H1 (cell line): ENCODE data around the gene ZNF282. TPM values are rescaled to one million over a fixed set of nuclear protein-coding genes. Genes with fewer than 3 reads are reported as not detected.

Source experiments
- CTCF ChIA-PET: fragments of 300-600 bp; sonication (Branson Sonifier 250); formaldehyde crosslinking; loops from one replicate; lab custom pipeline; 2021; ENCODE audit not compliant: partially characterized antibody; lab: Charles Lee
- POLR2A ChIA-PET: fragments of 300-600 bp; sonication (Branson Sonifier 250); formaldehyde crosslinking; loops from one replicate; lab custom pipeline; 2021; ENCODE audit warnings: inconsistent platforms; ENCODE audit not compliant: partially characterized antibody; lab: Charles Lee
- DNase-seq, 2 experiments: peaks; one replicate each; pipeline versions ENCODE4 v3.0.0 to v3.0.0-alpha.2; 2010 to 2022; ENCODE audit warnings: low spot score in 2 of 2, low read depth in 1 of 2, mixed read lengths in 1 of 2
- FAIRE-seq: peaks from 2 replicates; lab custom pipeline; 2011; peaks lifted over from hg19 to GRCh38; lab: Jason Lieb, UNC
- H2AFZ ChIP-seq: 2 replicates; pipeline ENCODE4 v1.8.1; 2012; ENCODE audit warnings: low read length, inconsistent platforms
- H2AK5ac ChIP-seq: 2 replicates; pipeline ENCODE4 v1.6.1; 2013; ENCODE audit warnings: low read depth, low read length
- H2BK120ac ChIP-seq: replicated peaks from 2 replicates; pipeline ENCODE3; 2013; ENCODE audit warnings: low read depth, low read length, inconsistent platforms
- H2BK12ac ChIP-seq: 2 replicates; pipeline ENCODE4 v1.6.1; 2013; ENCODE audit warnings: low read depth, low read length
- H2BK15ac ChIP-seq: 2 replicates; pipeline ENCODE4 v1.6.1; 2013; ENCODE audit warnings: low read length
- H2BK20ac ChIP-seq: 2 replicates; pipeline ENCODE4 v1.6.1; 2013; ENCODE audit warnings: low read length
- H2BK5ac ChIP-seq: 2 replicates; pipeline ENCODE4 v1.6.1; 2013; ENCODE audit warnings: low read depth, low read length
- H3K14ac ChIP-seq: 2 replicates; pipeline ENCODE4 v1.6.1; 2013; ENCODE audit warnings: inconsistent platforms; ENCODE audit not compliant: insufficient read length
- H3K18ac ChIP-seq: 2 replicates; pipeline ENCODE4 v1.6.1; 2013; ENCODE audit warnings: low read length; ENCODE audit errors: extremely low read depth
- H3K23ac ChIP-seq: 2 replicates; pipeline ENCODE4 v1.6.1; 2013; ENCODE audit warnings: inconsistent platforms; ENCODE audit not compliant: insufficient read length
- H3K23me2 ChIP-seq: 2 replicates; pipeline ENCODE4 v1.6.1; 2013; ENCODE audit warnings: low read depth, low read length
- H3K27ac ChIP-seq: 2 replicates; pipeline ENCODE4 v1.6.1; 2011; ENCODE audit warnings: low read depth, low read length, inconsistent platforms
- H3K27me3 ChIP-seq, 4 experiments: replicated peaks in 1 of 4; 1 replicate in 1 of 4; 2 replicates in 3 of 4; pipeline versions ENCODE4 v1.6.1 to v1.8.1; 2011 to 2013; ENCODE audit warnings: low read length in 3 of 4, mild to moderate bottlenecking in 3 of 4, inconsistent platforms in 2 of 4, mixed read lengths in 2 of 4, moderate library complexity in 1 of 4; ENCODE audit not compliant: control insufficient read depth in 3 of 4, insufficient read depth in 3 of 4; ENCODE audit errors: extremely low read depth in 1 of 4
- H3K36me3 ChIP-seq, 4 experiments: 2 replicates each; pipeline versions ENCODE4 v1.6.1 to v1.8.1; 2011 to 2013; ENCODE audit warnings: mild to moderate bottlenecking in 4 of 4, low read length in 3 of 4, moderate library complexity in 2 of 4, control low read depth in 1 of 4, inconsistent platforms in 1 of 4; ENCODE audit not compliant: insufficient read depth in 4 of 4, control insufficient read depth in 2 of 4
- H3K4ac ChIP-seq: replicated peaks from 2 replicates; pipeline ENCODE3; 2013; ENCODE audit warnings: low read length, low read depth, mixed read lengths, inconsistent platforms; ENCODE audit not compliant: insufficient read length
- H3K4me1 ChIP-seq, 4 experiments: replicated peaks in 1 of 4; 1 replicate in 1 of 4; 2 replicates in 3 of 4; pipeline versions ENCODE4 v1.6.1 to v1.8.1; 2011 to 2013; ENCODE audit warnings: low read length in 3 of 4, inconsistent platforms in 2 of 4, mixed read lengths in 1 of 4; ENCODE audit not compliant: insufficient read depth in 4 of 4, control insufficient read depth in 3 of 4
- H3K4me2 ChIP-seq, 2 experiments: 2 replicates each; pipeline versions ENCODE4 v1.6.1 to v1.8.1; 2011 to 2013; ENCODE audit warnings: low read depth in 2 of 2, low read length in 2 of 2, control low read depth in 1 of 2, inconsistent platforms in 1 of 2, mild to moderate bottlenecking in 1 of 2; ENCODE audit not compliant: insufficient read depth in 1 of 2
- H3K4me3 ChIP-seq, 4 experiments: fragments of 200-600, 300-600 bp in 1 of 4; sonication (generic), shearing (Covaris generic), sonication (Bioruptor Twin) in 1 of 4; 2 replicates each; pipeline versions ENCODE4 v1.5.1 to v1.8.1; 2011 to 2016; ENCODE audit warnings: low read length in 4 of 4, low read depth in 3 of 4, control low read depth in 2 of 4, inconsistent platforms in 2 of 4, mild to moderate bottlenecking in 2 of 4, mixed read lengths in 1 of 4, moderate library complexity in 1 of 4; ENCODE audit not compliant: insufficient read depth in 2 of 4; ENCODE audit errors: extremely low read depth in 1 of 4
- H3K56ac ChIP-seq: replicated peaks from 2 replicates; pipeline ENCODE3; 2013; ENCODE audit warnings: low read depth, mild to moderate bottlenecking, mixed read lengths, low read length, inconsistent platforms; ENCODE audit not compliant: insufficient read length
- H3K79me1 ChIP-seq: 2 replicates; pipeline ENCODE4 v1.6.1; 2013; ENCODE audit warnings: low read depth, low read length, control low read depth
- H3K79me2 ChIP-seq, 2 experiments: 2 replicates each; pipeline versions ENCODE4 v1.6.1 to v1.8.1; 2012 to 2013; ENCODE audit warnings: low read length in 2 of 2, mild to moderate bottlenecking in 2 of 2, inconsistent platforms in 1 of 2; ENCODE audit not compliant: insufficient read depth in 2 of 2, control insufficient read depth in 1 of 2
- H3K9ac ChIP-seq, 4 experiments: replicated peaks in 1 of 4; 1 replicate in 1 of 4; 2 replicates in 3 of 4; pipeline versions ENCODE4 v1.6.1 to v1.8.1; 2011 to 2013; ENCODE audit warnings: low read depth in 3 of 4, low read length in 3 of 4, control low read depth in 2 of 4, mild to moderate bottlenecking in 2 of 4, moderate library complexity in 2 of 4, inconsistent platforms in 1 of 4; ENCODE audit errors: extremely low read depth in 1 of 4
- H3K9me3 ChIP-seq, 2 experiments: 2 replicates each; pipeline versions ENCODE4 v1.6.1 to v1.8.1; 2012 to 2013; ENCODE audit warnings: mild to moderate bottlenecking in 2 of 2, moderate library complexity in 2 of 2, control low read depth in 1 of 2, inconsistent platforms in 1 of 2, low read depth in 1 of 2, low read length in 1 of 2, mixed read lengths in 1 of 2; ENCODE audit not compliant: insufficient read depth in 2 of 2
- H4K20me1 ChIP-seq, 2 experiments: replicated peaks in 1 of 2; 2 replicates each; pipeline versions ENCODE3 to v1.8.1; 2011 to 2013; ENCODE audit warnings: inconsistent platforms in 2 of 2, low read length in 2 of 2, mild to moderate bottlenecking in 1 of 2; ENCODE audit not compliant: insufficient read depth in 2 of 2, control insufficient read depth in 1 of 2
- H4K5ac ChIP-seq: 2 replicates; pipeline ENCODE4 v1.6.1; 2013; ENCODE audit warnings: low read length, low read depth, mixed read lengths, inconsistent platforms; ENCODE audit not compliant: insufficient read length
- H4K8ac ChIP-seq: 2 replicates; pipeline ENCODE4 v1.8.0; 2013; ENCODE audit warnings: mild to moderate bottlenecking, moderate library complexity, low read length, inconsistent platforms; ENCODE audit not compliant: insufficient read depth; ENCODE audit errors: extremely low read depth
- H4K91ac ChIP-seq: replicated peaks from 2 replicates; pipeline ENCODE3; 2013; ENCODE audit warnings: low read length, mixed read lengths, inconsistent platforms; ENCODE audit not compliant: insufficient read length
- CBX5 ChIP-seq: fragments of 300-800, 300-1000 bp; sonication (generic); IDR thresholded peaks from 2 replicates; pipeline ENCODE4 v1.7.1; 2016; ENCODE audit warnings: antibody characterized with exemption, low read length, low read depth
- CHD1 ChIP-seq: IDR thresholded peaks from 2 replicates; pipeline ENCODE4 v1.6.1; 2012; ENCODE audit warnings: low read depth, low read length, improper control_type of control experiment
- CREB1 ChIP-seq: IDR thresholded peaks from 2 replicates; pipeline ENCODE4 v1.6.1; 2012; ENCODE audit warnings: inconsistent platforms
- E2F6 ChIP-seq: IDR thresholded peaks from 2 replicates; pipeline ENCODE4 v1.6.1; 2012; ENCODE audit warnings: inconsistent platforms
- JUND ChIP-seq: IDR thresholded peaks from 2 replicates; pipeline ENCODE4 v1.6.1; 2011; ENCODE audit warnings: mild to moderate bottlenecking, improper control_type of control experiment, low read length
- RBBP5 ChIP-seq: IDR thresholded peaks from 2 replicates; pipeline ENCODE4 v1.7.1; 2012; ENCODE audit warnings: low read depth, mild to moderate bottlenecking, inconsistent platforms, low read length, moderate library complexity, borderline replicate concordance
- TEAD4 ChIP-seq: IDR thresholded peaks from 2 replicates; pipeline ENCODE4 v1.6.1; 2012; ENCODE audit warnings: low read depth, low read length, inconsistent platforms, mixed read lengths
- WGBS, 2 experiments: shearing (Covaris generic) in 1 of 2; methylation state at CpG; one replicate each; pipeline versions ENCODE4 v1.1.6 to v1.1.7; 2013 to 2015; ENCODE audit warnings: low lambda C conversion rate in 2 of 2, mixed read lengths in 2 of 2, inconsistent platforms in 1 of 2, low coverage in 1 of 2, missing lambda C conversion rate in 1 of 2; ENCODE audit not compliant: insufficient replicate concordance in 2 of 2, insufficient coverage in 1 of 2, insufficient read length in 1 of 2; ENCODE audit errors: extremely low coverage in 1 of 2, missing lambda C conversion rate in 1 of 2; 5-methylcytosine and 5-hydroxymethylcytosine counted together
- long read RNA-seq, 2 experiments: library from RNA in 1 of 2; library from capped mRNA in 1 of 2; stranded (forward); transcript quantifications; one replicate each; pipeline ENCODE4 v2.0.0, GENCODE V29; 2021; ENCODE audit warnings: inconsistent platforms in 1 of 2
- polyA minus RNA-seq, 3 experiments: library from RNA; depleted of rRNA, polyadenylated mRNA; stranded (reverse); fragments of >200 nt; gene quantifications; 1 replicate in 2 of 3; 2 replicates in 1 of 3; pipeline ENCODE4 v1.2.3, GENCODE V29; 2011
- polyA plus RNA-seq, 7 experiments: library from polyadenylated mRNA; depleted of rRNA in 3 of 7; stranded (reverse) in 5 of 7; unstranded in 2 of 7; fragments of >200 nt in 5 of 7; fragments of 200-250 nt in 2 of 7; gene quantifications; 1 replicate in 5 of 7; 2 replicates in 1 of 7; 4 replicates in 1 of 7; pipeline versions ENCODE4 v1.2.1 to v1.2.3, GENCODE V29; 2011 to 2013; ENCODE audit warnings: missing spikeins in 2 of 7, mixed read lengths in 2 of 7
- total RNA-seq: library from RNA; stranded (reverse); fragmentation: NEBNext Ultra II Directional; extraction: Animal tissue kit (Norgen Biotek cat#: 25700); gene quantifications from 2 replicates; pipeline ENCODE4 v1.2.1, GENCODE V29; 2021

ZNF282 gene
- 35.7 and 36.3 TPM in 2 replicates for total RNA-seq
- polyA plus RNA-seq (2011; rRNA removed), result 16.9 and 22.3 TPM in 2 replicates
- 16.1 TPM for polyA plus RNA-seq (2011; cell fraction: cytosol; rRNA removed)
- polyA plus RNA-seq (2011; cell fraction: nucleus; rRNA removed), result 34.5 TPM
- polyA plus RNA-seq (2012, experiment 1 of 2), result 20.6 to 25.7 TPM (median 22.8 TPM) in 4 replicates
- 24.5 TPM for polyA plus RNA-seq (2012, experiment 2 of 2)
- polyA plus RNA-seq (2013, experiment 1 of 2), result 14.9 TPM
- polyA plus RNA-seq (2013, experiment 2 of 2), result 13.3 TPM
- 15.0 and 17.4 TPM in 2 replicates for polyA minus RNA-seq (2011; rRNA and poly(A)+ RNA removed)
- 27.6 TPM for polyA minus RNA-seq (2011; cell fraction: cytosol; rRNA and poly(A)+ RNA removed)
- polyA minus RNA-seq (2011; cell fraction: nucleus; rRNA and poly(A)+ RNA removed), result 26.6 TPM
- long read RNA-seq, experiment 1, partial matches to known transcripts, result 44 of 51 reads
- long read RNA-seq, experiment 1, other reads (novel, unspliced or antisense), result 1 of 51 reads
- long read RNA-seq, experiment 2, partial matches to known transcripts, result 0 of 3 reads
- long read RNA-seq, experiment 2, other reads (novel, unspliced or antisense), result 3 of 3 reads

- Histone ChIP-seq H4K8ac (peak within 1 kb of the TSS; percentile 88), H3K27ac (peak within 1 kb of the TSS; percentile 89), H3K9ac (peak within 1 kb of the TSS; percentile 72 to 97 (median 92)), H2BK15ac (0 out of 2 replicates have a peak within 1 kb of the TSS, but pooled peaks have one; percentile 53), H3K27me3 (no peaks in the 10 kb centered on the region), H3K4me1 (peaks cover 0 to 5% (median 4%) of the 10 kb centered on the region in 4 experiments; a peak in 5 of 7 replicates), H3K56ac (peak within 1 kb of the TSS; percentile 62), H4K20me1 (peaks cover 2 to 4% of the 10 kb centered on the region in 2 experiments), H3K14ac (no peak within 1 kb of the TSS), H3K4me3 (peak within 1 kb of the TSS; percentile 78 to 94 (median 88)), H4K5ac (peak within 1 kb of the TSS; percentile 99), H3K79me2 (peaks cover 3 to 27% of the 10 kb centered on the region in 2 experiments; a peak in 3 of 4 replicates), H2AFZ (peak within 1 kb of the TSS; percentile 67), H3K4me2 (peak within 1 kb of the TSS; percentile 89 to 91), H2BK5ac (peak within 1 kb of the TSS; percentile 87; the same call in 1 of the 2 replicates), H3K36me3 (peaks cover 15 to 26% (median 20%) of the 10 kb centered on the region in 4 experiments), H3K23me2 (peaks cover 5% of the 10 kb centered on the region; the same call in 1 of the 2 replicates), H3K79me1 (peaks cover 8% of the 10 kb centered on the region), H2AK5ac (no peak within 1 kb of the TSS), H2BK20ac (no peak within 1 kb of the TSS), H4K91ac (no peak within 1 kb of the TSS), H3K23ac (no peak within 1 kb of the TSS), H3K9me3 (no peaks in the 10 kb centered on the region), H2BK12ac (peak within 1 kb of the TSS; percentile 11; the same call in 1 of the 2 replicates), H3K18ac (peak within 1 kb of the TSS; percentile 87), H3K4ac (no peak within 1 kb of the TSS), H2BK120ac (no peak within 1 kb of the TSS)
- WGBS, 2 experiments, result 1% methylated on average over 80 of the region's 97 CpGs; no CpG with 5 or more reads in 1 of the 2 experiments
- no peak for FAIRE-seq
- DNase-seq, result peak; percentile 75 to 91
- CTCF ChIA-PET, result interaction anchor here (0.6 to 2.9 kb wide), 20 partner anchors 9 to 304 kb away, joined by 3 to 9 read pairs (median 4); no protein-coding TSS in a partner anchor
- POLR2A ChIA-PET, result interaction anchor here (0.6 to 7.8 kb wide), 27 partner anchors 9 to 429 kb away, joined by 3 to 82 read pairs (median 5); partner anchors contain the start of genes ZNF398, ZNF425 and ZNF777
- no peak for TF ChIP-seq E2F6
- TF ChIP-seq TEAD4, result no peak
- 0 out of 2 replicates have a peak, but pooled peaks have one; percentile 9 for TF ChIP-seq CREB1
- 0 out of 2 replicates have a peak, but pooled peaks have one; percentile 14 for TF ChIP-seq JUND
- no peak for TF ChIP-seq CBX5
- peak; percentile 90; the same call in 1 of the 2 replicates for TF ChIP-seq RBBP5
- TF ChIP-seq CHD1, result no peak
Measured at GRCh38 chr7:149195180-149196150, at the start of gene ZNF282. Gene ZNF282 (plus strand): TSS chr7:149195546. CDS start chr7:149195590, 44 bp downstream.
